Liver (tissue), 9 donors: ENCODE measurements around the gene TMCO4. TPM values are rescaled to one million over a fixed set of nuclear protein-coding genes. Genes with fewer than 3 reads are reported as not detected.

Source experiments
- DNase-seq: peaks from one replicate; pipeline ENCODE4 v3.0.0-alpha.2; 2017; ENCODE audit warnings: low spot score
- H3K27ac ChIP-seq, 2 donors: one replicate each; pipeline ENCODE4 v1.7.0; 2013; ENCODE audit warnings: inconsistent platforms in 2 of 2, low read length in 2 of 2, control low read depth in 1 of 2, low read depth in 1 of 2, mild to moderate bottlenecking in 1 of 2
- H3K27me3 ChIP-seq, 4 donors: one replicate each; pipeline versions ENCODE4 v1.6.1 to v1.7.0; 2013; ENCODE audit warnings: low read length in 3 of 4, inconsistent platforms in 1 of 4, mild to moderate bottlenecking in 1 of 4, moderate library complexity in 1 of 4; ENCODE audit not compliant: control insufficient read depth in 4 of 4, insufficient read depth in 4 of 4
- H3K36me3 ChIP-seq, 4 donors: one replicate each; pipeline versions ENCODE4 v1.6.1 to v1.7.0; 2013; ENCODE audit warnings: low read length in 3 of 4, mild to moderate bottlenecking in 3 of 4, low read depth in 1 of 4, moderate library complexity in 1 of 4; ENCODE audit not compliant: control insufficient read depth in 4 of 4, insufficient read depth in 3 of 4
- H3K4me1 ChIP-seq, 4 donors: one replicate each; pipeline versions ENCODE4 v1.6.1 to v1.7.0; 2013; ENCODE audit warnings: low read length in 3 of 4, mild to moderate bottlenecking in 3 of 4, moderate library complexity in 1 of 4; ENCODE audit not compliant: control insufficient read depth in 4 of 4, insufficient read depth in 4 of 4
- H3K4me3 ChIP-seq, 3 donors: one replicate each; pipeline versions ENCODE4 v1.6.1 to v1.7.0; 2013; ENCODE audit warnings: low read length in 3 of 3, control low read depth in 1 of 3, low read depth in 1 of 3, mild to moderate bottlenecking in 1 of 3
- H3K9ac ChIP-seq, 2 donors: one replicate each; pipeline ENCODE4 v1.7.0; 2013; ENCODE audit warnings: low read length in 2 of 2, mild to moderate bottlenecking in 2 of 2, moderate library complexity in 2 of 2, control low read depth in 1 of 2, low read depth in 1 of 2
- H3K9me3 ChIP-seq, 4 donors: one replicate each; pipeline versions ENCODE4 v1.6.1 to v1.7.0; 2013; ENCODE audit warnings: low read length in 3 of 4; ENCODE audit not compliant: control insufficient read depth in 4 of 4
- CTCF ChIP-seq: fragments of 150-350 bp; IDR thresholded peaks from 2 replicates; pipeline ENCODE4 v1.5.1; 2017; ENCODE audit warnings: improper control_type of control experiment, low read depth, low read length; ENCODE audit not compliant: missing input control
- GABPA ChIP-seq, 2 donors: IDR thresholded peaks in 1 of 2; conservative IDR thresholded peaks in 1 of 2; 2 replicates each; pipeline ENCODE4 v1.6.1; 2016; ENCODE audit warnings: antibody characterized with exemption in 2 of 2, mild to moderate bottlenecking in 1 of 2, moderate library complexity in 1 of 2
- HNF4A ChIP-seq, 2 donors: conservative IDR thresholded peaks; 2 replicates each; pipeline ENCODE4 v1.6.1; 2016; ENCODE audit warnings: antibody characterized with exemption in 2 of 2, mild to moderate bottlenecking in 2 of 2
- NR2F2 ChIP-seq: IDR thresholded peaks from 2 replicates; pipeline ENCODE4 v1.6.1; 2016; ENCODE audit warnings: antibody characterized with exemption
- RAD21 ChIP-seq, 2 donors: IDR thresholded peaks; 2 replicates each; pipeline ENCODE4 v1.6.1; 2016; ENCODE audit warnings: antibody characterized with exemption in 2 of 2, mild to moderate bottlenecking in 2 of 2
- REST ChIP-seq: IDR thresholded peaks from 2 replicates; pipeline ENCODE4 v1.6.1; 2016; ENCODE audit warnings: antibody characterized with exemption, mild to moderate bottlenecking
- RXRA ChIP-seq, 2 donors: IDR thresholded peaks; 2 replicates each; pipeline ENCODE4 v1.6.1; 2017 to 2018; ENCODE audit warnings: antibody characterized with exemption in 2 of 2, mild to moderate bottlenecking in 1 of 2
- TAF1 ChIP-seq: conservative IDR thresholded peaks from 2 replicates; pipeline ENCODE4 v1.6.1; 2016; ENCODE audit warnings: antibody characterized with exemption, mild to moderate bottlenecking
- ZBTB33 ChIP-seq: IDR thresholded peaks from 2 replicates; pipeline ENCODE4 v1.6.1; 2016; ENCODE audit warnings: antibody characterized with exemption
- WGBS: extraction: QIAGEN DNeasy Blood & Tissue Kit; methylation state at CpG from one replicate; pipeline ENCODE4 v1.1.7; 2013; 5-methylcytosine and 5-hydroxymethylcytosine counted together
- polyA plus RNA-seq, 2 donors: library from polyadenylated mRNA; stranded (reverse) in 1 of 2; unstranded in 1 of 2; fragments of 200-250 nt in 1 of 2; fragments of >200 nt in 1 of 2; fragmentation: Nextera tagmentation in 1 of 2; extraction: Ambion mirVana in 1 of 2; gene quantifications; one replicate each; pipeline versions ENCODE4 v1.2.1 to v1.2.3, GENCODE V29; 2013 to 2015
- total RNA-seq, 2 donors: library from RNA; depleted of rRNA; stranded (reverse); fragments of >200 nt; gene quantifications; one replicate each; pipeline ENCODE4 v1.2.3, GENCODE V29; 2014
- donor health status: healthy.
- donor health status: healthy.
- donor health status: healthy.
- donor health status: healthy.
- donor health status: healthy.

TMCO4 gene
- total and polyA plus RNA-seq, 4 donors, result 4.0 to 9.5 (median 6.0) TPM

- 90% methylated on average over 4 of the region's 4 CpGs for WGBS
- H3K9me3 ChIP-seq, result no peaks in the 10 kb centered on the region
- no peak overlapping the region for H3K4me3 ChIP-seq
- H3K9ac ChIP-seq, result no peak overlapping the region
- no peak for TF ChIP-seq CTCF
- peaks cover 0 to 2% (median 0%) of the 10 kb centered on the region in 4 donors for H3K36me3 ChIP-seq
- DNase-seq, result no peak
- H3K4me1 ChIP-seq, result peaks cover 0 to 3% (median 0%) of the 10 kb centered on the region in 4 donors
- H3K27ac ChIP-seq, result no peak overlapping the region
- no peaks in the 10 kb centered on the region for H3K27me3 ChIP-seq
Measured at GRCh38 chr1:19709260-19709793, 90.4 kb downstream of the TMCO4 start.

- peaks cover 0 to 2% (median 0%) of the 10 kb centered on the region in 4 donors for H3K36me3 ChIP-seq
- WGBS, result 96% methylated on average over 8 of the region's 8 CpGs
- no peak overlapping the region for H3K9ac ChIP-seq
- H3K4me3 ChIP-seq, result no peak overlapping the region
- no peaks in the 10 kb centered on the region for H3K9me3 ChIP-seq
- H3K27ac ChIP-seq, result no peak overlapping the region
- peaks cover 0 to 3% (median 0%) of the 10 kb centered on the region in 4 donors for H3K4me1 ChIP-seq
- no peak for TF ChIP-seq CTCF
- TF ChIP-seq NR2F2, result no peak
- TF ChIP-seq ZBTB33, result no peak
- no peak for TF ChIP-seq HNF4A (conservative IDR thresholded peaks at IDR 0.05)
- TF ChIP-seq RAD21 (IDR thresholded peaks at IDR 0.05), result no peak
- TF ChIP-seq RXRA (IDR thresholded peaks at IDR 0.05), result no peak
- TF ChIP-seq TAF1, result no peak
- no peak for TF ChIP-seq GABPA (IDR thresholded peaks at IDR 0.05 in 1 of 2, conservative IDR thresholded peaks at IDR 0.05 in 1 of 2)
- TF ChIP-seq REST, result no peak
- no peak for DNase-seq
- no peaks in the 10 kb centered on the region for H3K27me3 ChIP-seq
Measured at GRCh38 chr1:19708567-19709110, 91.1 kb downstream of the TMCO4 start.
